Medulla oblongata (tissue), 1 donor: ENCODE measurements around the gene TNIK.

ENCODE experiments used
- DNase-seq: peaks from one replicate; pipeline ENCODE4 v3.0.0-alpha.2; 2015; ENCODE audit errors: extremely low spot score

TNIK gene

GRCh38 chr3:171362575-171362974 is 97.6 kb downstream of the TNIK start:
- no peak for DNase-seq

- DNase-seq = no peak
These were observed 101.4 kb downstream of the TNIK start for GRCh38 chr3:171358881-171359198.

- DNase-seq = no peak
These were observed 101.9 kb downstream of the TNIK start for GRCh38 chr3:171358181-171358880.

- DNase-seq = no peak
These were observed 102.5 kb downstream of the TNIK start for GRCh38 chr3:171357721-171358120.

- DNase-seq = no peak
These were observed 104.0 kb downstream of the TNIK start for GRCh38 chr3:171356251-171356650.

GRCh38 chr3:171354706-171355582 is 105.3 kb downstream of the TNIK start:
- DNase-seq = no peak

GRCh38 chr3:171354049-171354705 is 106.0 kb downstream of the TNIK start:
- no peak for DNase-seq

GRCh38 chr3:171353423-171353822 is 106.8 kb downstream of the TNIK start:
- no peak for DNase-seq

- DNase-seq = no peak
These were observed 107.7 kb downstream of the TNIK start for GRCh38 chr3:171352387-171352935.

GRCh38 chr3:171351676-171352075 is 108.5 kb downstream of the TNIK start:
- DNase-seq = no peak

- no peak for DNase-seq
These were observed 109.8 kb downstream of the TNIK start for GRCh38 chr3:171350364-171350763.

GRCh38 chr3:171349392-171349791 is 110.8 kb downstream of the TNIK start:
- DNase-seq = no peak

GRCh38 chr3:171348121-171348520 is 112.1 kb downstream of the TNIK start:
- no peak for DNase-seq

GRCh38 chr3:171347301-171348039 is 112.7 kb downstream of the TNIK start:
- no peak for DNase-seq

GRCh38 chr3:171346582-171347300 is 113.5 kb downstream of the TNIK start:
- no peak for DNase-seq

- DNase-seq = no peak
These were observed 114.2 kb downstream of the TNIK start for GRCh38 chr3:171346019-171346418.

- DNase-seq = peak; percentile 55
These were observed 114.9 kb downstream of the TNIK start for GRCh38 chr3:171345107-171345843.

GRCh38 chr3:171343693-171344092 is 116.5 kb downstream of the TNIK start:
- no peak for DNase-seq

- no peak for DNase-seq
These were observed 117.3 kb downstream of the TNIK start for GRCh38 chr3:171342783-171343420.

- DNase-seq = no peak
These were observed 118.0 kb downstream of the TNIK start for GRCh38 chr3:171342200-171342599.
